ENCODE results near the gene ITPKC.
"Not testable (repeated sequence)": the region's sequence is repeated elsewhere in the genome, so short reads cannot be mapped to it uniquely, and the experiment has no call there.

Gene ITPKC

DNA sequence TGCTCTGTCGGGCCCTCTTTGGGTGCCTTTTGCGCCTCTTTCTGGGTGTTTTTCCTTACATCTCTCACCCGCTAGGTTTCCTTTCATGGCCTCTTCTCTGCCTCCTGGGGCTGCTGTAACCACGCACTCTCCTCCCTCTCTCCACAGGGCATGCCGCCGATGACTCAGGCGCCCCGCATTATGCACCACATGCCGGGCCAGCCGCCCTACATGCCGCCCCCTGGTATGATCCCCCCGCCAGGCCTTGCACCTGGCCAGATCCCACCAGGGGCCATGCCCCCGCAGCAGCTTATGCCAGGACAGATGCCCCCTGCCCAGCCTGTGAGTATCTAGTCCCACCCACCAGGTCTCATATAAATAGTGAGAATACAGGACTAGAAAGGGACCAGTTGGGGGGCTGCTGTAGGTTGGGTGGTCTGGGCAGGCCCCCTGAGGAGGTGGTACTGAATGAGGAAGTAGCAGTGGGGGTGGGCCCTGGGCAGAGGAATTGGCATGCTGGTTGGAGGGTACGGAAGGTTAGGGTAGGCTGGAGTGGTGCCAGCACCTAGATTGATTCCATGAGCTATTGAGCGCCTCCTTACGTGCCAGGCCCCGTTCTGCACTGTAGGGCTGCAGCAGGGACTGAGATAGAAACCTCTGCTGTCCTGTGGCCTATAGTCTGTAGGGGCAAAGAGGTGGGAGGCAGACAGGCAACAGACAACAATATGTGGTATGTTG lies 46.0 kb downstream of the ITPKC start:
- Histone ChIP-seq H3K9me3 (ENCODE audit: control insufficient read depth, low read length) (no peaks in the 10 kb centered on the region), H3K27me3 (ENCODE audit: control insufficient read depth, insufficient read depth, low read length, poor library complexity, severe bottlenecking) (no peaks in the 10 kb centered on the region), H3K4me1 (ENCODE audit: control insufficient read depth, insufficient read depth, low read length) (no peaks in the 10 kb centered on the region), H3K36me3 (ENCODE audit: control insufficient read depth, insufficient read depth, low read length) (peaks cover 77% of the 10 kb centered on the region), H3K27ac (ENCODE audit: insufficient read depth, low read depth, low read length, poor library complexity, severe bottlenecking) (no peak overlapping the region), H3K4me3 (ENCODE audit: insufficient read depth, low read depth, low read length) (no peak overlapping the region)
- WGBS, 2 experiments = 92 to 96% methylated on average over 16 to 17 of the region's 17 CpGs

- WGBS, 2 experiments = 94 to 95% methylated on average over 7 of the region's 7 CpGs
- no peak overlapping the region for H3K27ac ChIP-seq (ENCODE audit: insufficient read depth, low read depth, low read length, poor library complexity, severe bottlenecking)
- H3K9me3 ChIP-seq (ENCODE audit: control insufficient read depth, low read length) = no peaks in the 10 kb centered on the region
- H3K4me3 ChIP-seq (ENCODE audit: insufficient read depth, low read depth, low read length) = no peak overlapping the region
- no peaks in the 10 kb centered on the region for H3K27me3 ChIP-seq (ENCODE audit: control insufficient read depth, insufficient read depth, low read length, poor library complexity, severe bottlenecking)
- no peaks in the 10 kb centered on the region for H3K4me1 ChIP-seq (ENCODE audit: control insufficient read depth, insufficient read depth, low read length)
- peaks cover 72% of the 10 kb centered on the region for H3K36me3 ChIP-seq (ENCODE audit: control insufficient read depth, insufficient read depth, low read length)
Measured at GRCh38 chr19:40763526-40763925, 46.6 kb downstream of the ITPKC start.

DNA sequence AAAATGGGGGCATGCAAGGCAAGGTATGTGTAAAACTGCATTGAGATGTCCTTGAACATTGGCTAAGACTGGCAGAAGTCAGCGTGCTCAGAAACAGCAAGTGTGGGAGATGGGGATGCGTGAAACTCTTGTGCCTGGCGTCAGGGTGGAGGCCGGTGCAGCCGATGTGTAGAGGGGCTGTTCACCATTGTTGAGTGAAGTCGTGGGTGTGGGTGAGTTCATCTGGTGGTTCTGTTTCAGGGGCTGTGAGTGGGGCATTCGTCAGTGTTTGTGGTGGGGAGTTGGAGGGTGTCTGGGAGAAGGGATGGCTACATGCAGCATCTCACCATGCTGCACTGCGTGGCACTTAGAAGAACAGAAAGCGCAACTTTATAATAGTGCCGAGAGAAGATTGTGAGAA lies 47.1 kb downstream of the ITPKC start:
- Histone ChIP-seq H3K9me3 (ENCODE audit: control insufficient read depth, low read length) (no peaks in the 10 kb centered on the region), H3K36me3 (ENCODE audit: control insufficient read depth, insufficient read depth, low read length) (peaks cover 69% of the 10 kb centered on the region), H3K4me3 (ENCODE audit: insufficient read depth, low read depth, low read length) (no peak overlapping the region)

DNA sequence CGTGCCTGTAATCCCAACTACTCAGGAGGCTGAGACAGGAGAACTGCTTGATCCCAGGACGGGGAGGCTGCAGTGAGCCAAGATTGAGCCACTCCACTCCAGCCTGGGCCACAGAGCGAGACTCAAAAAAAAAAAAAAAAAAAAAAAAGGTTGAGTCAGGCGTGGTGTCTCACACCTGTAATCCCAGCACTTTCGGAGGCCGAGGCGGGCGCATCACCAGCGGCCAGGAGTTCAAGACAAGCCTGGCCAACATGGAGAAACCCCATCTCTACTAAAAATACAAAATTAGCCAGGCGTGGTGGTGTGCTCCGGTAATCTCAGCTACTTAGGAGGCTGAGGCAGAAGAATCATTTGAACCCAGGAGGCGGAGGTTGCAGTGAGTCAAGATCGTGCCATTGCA lies 49.5 kb downstream of the ITPKC start:
- 94 to 95% methylated on average over 13 of the region's 13 CpGs for WGBS, 2 experiments
- H3K27ac ChIP-seq (ENCODE audit: insufficient read depth, low read depth, low read length, poor library complexity, severe bottlenecking); H3K4me1 ChIP-seq (ENCODE audit: control insufficient read depth, insufficient read depth, low read length); H3K9me3 ChIP-seq (ENCODE audit: control insufficient read depth, low read length); H3K4me3 ChIP-seq (ENCODE audit: insufficient read depth, low read depth, low read length); H3K27me3 ChIP-seq (ENCODE audit: control insufficient read depth, insufficient read depth, low read length, poor library complexity, severe bottlenecking): not testable (repeated sequence)
- peaks cover 45% of the 10 kb centered on the region for H3K36me3 ChIP-seq (ENCODE audit: control insufficient read depth, insufficient read depth, low read length)

More for the DNA sequence above, 47.1 kb downstream of the ITPKC start:
- WGBS, 2 experiments = 95 to 97% methylated on average over 10 of the region's 10 CpGs
- Histone ChIP-seq H3K27ac (ENCODE audit: insufficient read depth, low read depth, low read length, poor library complexity, severe bottlenecking) (no peak overlapping the region), H3K4me1 (ENCODE audit: control insufficient read depth, insufficient read depth, low read length) (no peaks in the 10 kb centered on the region), H3K27me3 (ENCODE audit: control insufficient read depth, insufficient read depth, low read length, poor library complexity, severe bottlenecking) (no peaks in the 10 kb centered on the region)

DNA sequence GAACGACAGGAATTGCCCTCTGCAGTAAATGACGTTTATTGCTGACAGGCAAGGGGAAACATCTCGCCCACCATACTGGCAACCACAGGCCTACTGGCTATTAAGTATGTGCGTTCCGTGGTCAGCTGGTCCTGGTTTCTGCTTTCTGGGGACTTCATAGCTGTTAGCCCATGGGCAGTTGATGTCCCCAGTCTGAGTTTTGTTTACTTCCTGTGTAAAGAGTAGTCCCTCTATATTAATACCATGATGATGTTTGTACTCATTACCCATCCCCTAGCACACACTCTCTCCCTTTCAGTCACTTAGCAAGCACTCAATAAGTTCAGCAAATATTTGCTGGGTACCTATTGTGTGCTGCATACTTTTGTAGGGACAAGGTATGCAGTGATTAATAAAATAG lies 52.0 kb downstream of the ITPKC start:
- WGBS, 2 experiments = 94 to 95% methylated on average over 5 of the region's 5 CpGs
- no peaks in the 10 kb centered on the region for H3K4me1 ChIP-seq (ENCODE audit: control insufficient read depth, insufficient read depth, low read length)
- peaks cover 24% of the 10 kb centered on the region for H3K36me3 ChIP-seq (ENCODE audit: control insufficient read depth, insufficient read depth, low read length)
- H3K27me3 ChIP-seq (ENCODE audit: control insufficient read depth, insufficient read depth, low read length, poor library complexity, severe bottlenecking) = no peaks in the 10 kb centered on the region
- no peak overlapping the region for H3K4me3 ChIP-seq (ENCODE audit: insufficient read depth, low read depth, low read length)
- H3K9me3 ChIP-seq (ENCODE audit: control insufficient read depth, low read length) = no peaks in the 10 kb centered on the region
- H3K27ac ChIP-seq (ENCODE audit: insufficient read depth, low read depth, low read length, poor library complexity, severe bottlenecking) = no peak overlapping the region

DNA sequence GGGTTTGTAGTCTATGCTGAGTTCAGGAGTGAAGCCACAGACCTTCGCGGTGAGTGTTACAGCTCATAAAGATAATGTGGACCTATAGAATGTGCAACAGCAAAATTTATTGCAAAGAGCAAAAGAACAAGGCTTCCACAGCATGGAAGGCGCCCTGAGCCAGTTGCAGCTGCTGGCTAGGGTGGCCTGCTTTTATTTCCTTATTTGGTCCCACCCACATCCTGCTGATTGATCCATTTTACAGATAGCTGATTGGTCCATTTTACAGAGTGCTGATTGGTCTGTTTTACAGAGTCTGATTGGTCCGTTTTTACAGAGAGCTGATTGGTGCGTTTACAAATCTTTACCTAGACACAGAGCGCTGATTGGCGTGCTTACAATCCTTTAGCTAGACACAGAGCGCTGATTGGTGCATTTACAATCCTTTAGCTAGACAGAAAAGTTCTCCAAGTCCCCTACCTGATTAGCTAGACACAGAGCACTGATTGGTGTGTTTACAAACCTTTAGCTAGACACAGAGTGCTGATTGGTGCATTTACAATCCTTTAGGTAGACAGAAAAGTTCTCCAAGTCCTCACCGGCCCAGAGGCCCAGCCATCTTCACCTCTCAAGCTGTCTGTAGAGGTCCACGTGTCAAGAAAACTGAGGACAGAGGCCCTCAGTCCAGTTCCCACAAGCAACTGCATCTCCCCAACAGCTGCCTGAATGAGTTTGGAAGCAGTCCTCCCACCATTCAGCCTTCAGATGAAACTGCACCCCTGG lies 54.4 kb downstream of the ITPKC start:
- WGBS, 2 experiments = 94 to 95% methylated on average over 10 of the region's 10 CpGs
- not testable (repeated sequence) for H3K27me3 ChIP-seq (ENCODE audit: control insufficient read depth, insufficient read depth, low read length, poor library complexity, severe bottlenecking); H3K36me3 ChIP-seq (ENCODE audit: control insufficient read depth, insufficient read depth, low read length); H3K4me3 ChIP-seq (ENCODE audit: insufficient read depth, low read depth, low read length); H3K4me1 ChIP-seq (ENCODE audit: control insufficient read depth, insufficient read depth, low read length); H3K9me3 ChIP-seq (ENCODE audit: control insufficient read depth, low read length); H3K27ac ChIP-seq (ENCODE audit: insufficient read depth, low read depth, low read length, poor library complexity, severe bottlenecking)

GRCh38 chr19:40774916-40775631 lies 58.2 kb downstream of the ITPKC start, which contains the start of gene MIA:
Gene MIA (plus strand): TSS chr19:40775521. CDS start chr19:40775543, 22 bp downstream.
- Histone ChIP-seq H3K4me1 (ENCODE audit: control insufficient read depth, insufficient read depth, low read length) (no peaks in the 10 kb centered on the region), H3K27ac (ENCODE audit: insufficient read depth, low read depth, low read length, poor library complexity, severe bottlenecking) (no peak within 1 kb of the TSS), H3K27me3 (ENCODE audit: control insufficient read depth, insufficient read depth, low read length, poor library complexity, severe bottlenecking) (no peaks in the 10 kb centered on the region), H3K9me3 (ENCODE audit: control insufficient read depth, low read length) (no peaks in the 10 kb centered on the region), H3K4me3 (ENCODE audit: insufficient read depth, low read depth, low read length) (no peak within 1 kb of the TSS), H3K36me3 (ENCODE audit: control insufficient read depth, insufficient read depth, low read length) (no peaks in the 10 kb centered on the region)
- 84 to 89% methylated on average over 9 of the region's 9 CpGs for WGBS, 2 experiments

DNA sequence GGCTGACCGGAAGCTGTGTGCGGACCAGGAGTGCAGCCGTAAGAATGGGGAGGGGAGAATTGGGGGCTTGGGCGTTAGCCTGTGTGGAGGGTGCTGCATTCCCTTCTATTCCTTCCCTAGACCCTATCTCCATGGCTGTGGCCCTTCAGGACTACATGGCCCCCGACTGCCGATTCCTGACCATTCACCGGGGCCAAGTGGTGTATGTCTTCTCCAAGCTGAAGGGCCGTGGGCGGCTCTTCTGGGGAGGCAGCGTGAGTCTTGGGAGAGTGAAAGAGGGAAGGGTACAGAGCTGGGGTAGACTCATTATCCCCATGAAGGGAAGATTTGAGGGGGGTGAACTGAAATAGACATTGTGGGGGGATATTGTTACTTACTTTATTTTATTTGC lies 58.7 kb downstream of the ITPKC start:
- no peaks in the 10 kb centered on the region for H3K27me3 ChIP-seq (ENCODE audit: control insufficient read depth, insufficient read depth, low read length, poor library complexity, severe bottlenecking)
- H3K4me1 ChIP-seq (ENCODE audit: control insufficient read depth, insufficient read depth, low read length) = no peaks in the 10 kb centered on the region
- no peaks in the 10 kb centered on the region for H3K9me3 ChIP-seq (ENCODE audit: control insufficient read depth, low read length)
- no peaks in the 10 kb centered on the region for H3K36me3 ChIP-seq (ENCODE audit: control insufficient read depth, insufficient read depth, low read length)
- H3K27ac ChIP-seq (ENCODE audit: insufficient read depth, low read depth, low read length, poor library complexity, severe bottlenecking) = no peak overlapping the region
- H3K4me3 ChIP-seq (ENCODE audit: insufficient read depth, low read depth, low read length) = no peak overlapping the region
- WGBS, 2 experiments = 90 to 97% methylated on average over 10 of the region's 10 CpGs

DNA sequence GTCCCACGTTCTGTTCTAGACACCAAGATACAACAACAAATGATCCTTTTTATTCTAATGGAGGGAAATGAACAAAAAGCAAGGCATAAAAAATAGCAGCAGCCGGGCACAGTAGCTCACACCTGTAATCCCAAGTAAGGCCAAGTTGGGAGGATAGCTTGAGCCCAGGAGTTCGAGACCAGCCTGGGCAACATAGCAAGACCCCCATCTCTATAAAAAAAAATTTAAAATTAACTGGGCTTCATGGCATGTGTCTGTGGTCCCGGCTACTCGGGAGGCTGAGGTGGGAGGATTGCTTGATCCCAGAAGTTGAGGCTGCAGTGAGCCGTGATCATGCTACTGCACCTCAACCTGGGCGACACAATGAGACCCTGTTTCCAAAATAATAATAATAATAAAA lies 59.5 kb downstream of the ITPKC start:
- no peaks in the 10 kb centered on the region for H3K4me1 ChIP-seq (ENCODE audit: control insufficient read depth, insufficient read depth, low read length)
- 80 to 81% methylated on average over 7 of the region's 7 CpGs for WGBS, 2 experiments
- H3K27me3 ChIP-seq (ENCODE audit: control insufficient read depth, insufficient read depth, low read length, poor library complexity, severe bottlenecking) = no peaks in the 10 kb centered on the region
- H3K4me3 ChIP-seq (ENCODE audit: insufficient read depth, low read depth, low read length) = no peak overlapping the region
- H3K27ac ChIP-seq (ENCODE audit: insufficient read depth, low read depth, low read length, poor library complexity, severe bottlenecking) = no peak overlapping the region
- no peaks in the 10 kb centered on the region for H3K9me3 ChIP-seq (ENCODE audit: control insufficient read depth, low read length)
- H3K36me3 ChIP-seq (ENCODE audit: control insufficient read depth, insufficient read depth, low read length) = no peaks in the 10 kb centered on the region
